Occipital lobe (tissue), 2 donors: Measurements from ENCODE around the gene KCNJ2. TPM values are rescaled to one million over a fixed set of nuclear protein-coding genes. Genes with fewer than 3 reads are reported as not detected.

Experiments
- DNase-seq: peaks from one replicate; lab custom pipeline; 2025; lab: John Stamatoyannopoulos, UW
- total RNA-seq: library from RNA; depleted of rRNA; stranded (reverse); fragments of >200 nt; gene quantifications from one replicate; pipeline ENCODE4 v1.2.3, GENCODE V29; 2014

Gene KCNJ2
- total RNA-seq, 1 donor from 2014 or later: 10.3 TPM

DNA sequence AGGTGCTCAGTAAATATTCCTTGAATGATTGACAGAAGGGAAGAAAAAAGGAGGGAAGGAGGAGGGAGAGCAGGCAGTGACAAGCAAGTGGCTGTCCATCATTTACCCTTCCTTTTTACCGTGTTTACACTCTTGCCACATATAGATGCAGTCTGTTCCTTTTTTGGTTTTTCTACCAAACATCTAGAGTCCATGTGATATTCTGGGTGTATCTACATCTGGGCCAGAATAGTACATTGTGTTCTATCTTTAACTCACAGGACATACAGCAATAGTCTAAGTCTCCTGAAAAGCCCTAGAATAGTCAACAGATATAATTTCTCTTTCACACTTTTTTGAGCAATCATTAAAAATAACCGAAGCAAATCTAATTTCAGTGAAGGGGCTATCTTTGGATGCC is 33.5 kb downstream of the KCNJ2 start:
- no peak for DNase-seq

DNA sequence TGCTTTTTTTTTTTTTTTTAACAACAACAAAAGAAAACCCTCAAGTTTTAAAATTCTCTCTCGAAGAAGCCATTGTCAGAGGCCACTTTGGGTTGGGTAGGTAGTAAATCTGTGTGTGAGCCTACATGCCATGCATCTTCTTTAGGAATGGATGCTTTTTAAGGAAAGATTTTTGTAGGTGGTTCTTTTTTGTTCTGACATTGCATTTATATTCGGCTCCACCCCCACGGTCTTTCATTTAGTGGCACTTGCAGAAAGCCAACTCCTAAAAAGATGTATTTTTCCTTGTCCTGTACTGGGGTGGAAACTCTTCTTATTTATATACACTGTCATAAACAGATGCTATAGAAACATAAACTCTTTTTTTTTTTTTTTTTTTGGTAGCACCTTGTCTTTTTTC is 35.1 kb downstream of the KCNJ2 start:
- no peak for DNase-seq

DNA sequence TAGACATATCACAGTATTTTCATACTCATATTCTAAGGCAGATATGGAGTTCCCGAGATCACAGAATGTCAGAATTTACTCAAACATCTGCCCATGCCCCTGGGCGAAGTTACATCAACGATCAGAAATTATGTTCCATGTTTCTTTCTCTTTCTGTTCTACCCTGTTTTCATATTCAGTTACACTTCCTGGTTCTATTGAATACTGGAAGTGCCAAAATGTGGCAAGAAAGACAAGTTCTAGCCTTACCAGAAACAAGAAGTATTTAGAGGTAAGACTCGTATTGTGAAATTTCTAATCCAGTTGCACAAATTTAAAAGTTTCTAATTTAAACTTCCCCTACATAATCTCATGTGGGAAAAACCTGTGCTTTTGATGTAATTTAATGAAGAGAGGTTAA is 36.1 kb downstream of the KCNJ2 start:
- no peak for DNase-seq

DNA sequence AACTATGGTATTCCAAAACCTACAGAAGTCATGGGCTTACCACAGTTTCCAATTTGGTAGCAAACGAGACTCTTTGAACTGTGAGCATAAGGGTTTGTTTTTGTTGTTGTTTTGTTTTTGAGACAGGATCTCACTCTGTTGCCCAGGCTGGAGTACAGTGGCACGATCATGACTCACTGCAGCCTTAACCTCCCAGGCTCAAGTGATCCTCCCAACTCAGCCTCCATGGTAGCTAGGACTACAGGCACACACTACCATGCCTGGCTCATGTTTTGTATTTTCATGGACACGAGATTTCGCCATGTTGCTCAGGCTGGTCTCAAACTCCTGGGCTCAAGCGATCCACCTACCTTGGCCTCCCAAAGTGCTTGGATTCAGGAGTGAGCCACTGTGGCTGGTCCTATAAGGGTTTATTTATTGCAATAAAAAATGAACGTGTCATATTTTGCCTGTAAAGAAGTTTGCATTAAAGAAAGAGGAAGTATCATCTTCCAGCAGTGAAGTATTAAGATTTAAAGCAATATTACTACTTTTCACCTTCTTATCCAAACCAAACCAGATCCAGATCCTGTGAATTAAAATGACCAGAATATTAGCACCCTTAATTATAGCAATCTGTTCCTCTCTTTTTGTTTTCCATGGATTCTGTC is 37.2 kb downstream of the KCNJ2 start:
- DNase-seq: no peak

DNA sequence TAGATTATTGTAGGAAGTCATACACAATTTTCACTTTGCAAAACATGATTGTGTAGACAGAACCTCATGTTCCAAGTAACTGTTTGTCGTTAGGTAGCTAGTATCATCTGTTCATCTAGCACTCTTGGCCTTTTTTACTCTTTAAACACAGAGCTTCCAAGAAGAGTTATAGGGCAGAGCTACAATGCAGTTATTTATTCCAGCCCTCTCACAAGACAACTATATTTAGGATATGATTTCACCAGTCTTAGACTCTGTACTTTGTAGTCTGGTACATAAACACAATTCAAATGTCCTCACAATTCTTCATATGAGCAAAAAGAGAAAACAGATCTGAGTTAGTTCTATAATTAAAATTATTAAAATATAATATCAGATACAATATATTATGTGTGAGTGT is 37.9 kb downstream of the KCNJ2 start:
- no peak for DNase-seq

DNA sequence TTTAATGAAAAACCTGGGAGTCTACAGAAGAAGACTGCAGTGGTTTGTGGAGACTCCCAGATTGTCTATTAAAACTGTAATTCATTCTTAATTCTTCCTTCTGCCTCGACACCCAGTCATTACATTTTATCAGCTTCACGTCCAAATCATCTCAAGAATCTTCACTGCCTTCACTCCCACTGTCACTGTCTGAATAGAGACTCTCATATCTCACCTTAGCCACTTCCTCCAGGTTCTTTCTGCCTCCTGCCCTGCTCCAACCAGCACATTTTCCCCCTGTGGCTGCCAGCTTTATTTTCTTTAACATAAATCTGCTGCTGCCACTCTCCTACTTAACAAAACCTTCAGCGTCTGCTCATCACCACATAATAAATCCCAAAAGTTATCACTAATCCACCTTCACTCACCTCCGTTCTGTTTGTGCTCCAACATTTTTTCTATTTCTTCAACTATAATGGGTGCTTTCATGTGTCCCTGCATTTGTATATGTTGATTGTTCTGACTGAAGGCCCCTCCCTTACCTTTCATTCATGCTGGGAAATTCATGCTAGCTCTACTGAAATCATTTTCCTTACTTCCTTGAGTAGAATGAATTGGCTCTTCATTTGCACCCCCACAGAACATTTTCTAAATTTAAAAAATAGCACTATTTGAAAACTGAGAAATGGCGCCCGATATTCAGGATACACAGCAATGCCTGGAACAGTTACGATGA is 38.9 kb downstream of the KCNJ2 start:
- DNase-seq: no peak

DNA sequence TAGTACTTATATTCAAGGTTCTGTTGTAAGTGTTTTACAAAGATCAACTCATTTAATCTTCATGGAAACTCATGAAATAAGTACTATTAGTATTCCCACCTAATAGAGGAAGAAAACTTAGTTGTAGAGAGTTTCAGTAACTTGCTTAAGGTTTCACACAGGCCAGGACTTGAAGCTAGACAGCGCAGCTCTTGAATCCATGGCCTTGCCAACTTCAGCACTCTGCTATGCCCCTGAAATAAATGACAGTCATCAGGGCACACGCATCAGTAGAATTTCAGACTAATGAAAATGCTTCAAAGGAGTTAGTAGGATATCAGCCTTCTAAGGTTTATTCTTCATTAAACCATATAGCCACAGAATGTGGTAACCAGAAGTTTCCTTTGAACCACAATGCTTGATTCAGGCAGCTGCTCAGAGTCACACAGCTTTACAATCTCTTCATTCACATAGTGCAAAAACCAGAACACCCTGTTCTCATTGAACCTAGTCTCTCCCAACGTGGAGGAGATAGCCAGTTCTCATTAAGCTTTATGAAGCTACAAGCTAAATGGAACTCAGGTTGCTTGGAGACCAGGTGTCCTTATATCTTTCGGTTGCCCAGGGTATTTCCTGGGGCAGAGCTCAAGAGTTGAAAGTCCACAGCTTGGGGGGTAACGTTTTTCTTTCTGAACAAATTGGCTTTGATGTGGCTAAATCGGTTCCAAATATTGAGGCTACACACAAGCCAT is 39.7 kb downstream of the KCNJ2 start:
- DNase-seq: no peak

DNA sequence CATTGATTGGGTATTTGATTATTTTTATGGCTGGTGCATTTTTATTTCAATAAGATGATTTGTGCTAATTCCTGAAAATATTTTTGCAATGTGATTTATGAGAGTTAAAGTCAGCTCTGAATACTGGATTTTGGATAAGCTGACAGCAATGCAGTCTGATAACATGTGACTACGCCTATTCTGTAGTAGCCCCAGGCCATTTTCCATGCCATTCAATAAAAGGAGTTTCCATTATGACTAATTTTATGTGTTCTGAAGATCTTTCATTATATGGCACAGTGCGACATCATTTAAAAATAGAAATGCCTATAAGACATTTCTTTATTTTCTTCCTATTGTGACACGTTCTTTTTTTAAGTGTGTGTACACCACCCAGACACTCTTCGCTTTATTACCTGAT is 46.3 kb downstream of the KCNJ2 start:
- no peak for DNase-seq

DNA sequence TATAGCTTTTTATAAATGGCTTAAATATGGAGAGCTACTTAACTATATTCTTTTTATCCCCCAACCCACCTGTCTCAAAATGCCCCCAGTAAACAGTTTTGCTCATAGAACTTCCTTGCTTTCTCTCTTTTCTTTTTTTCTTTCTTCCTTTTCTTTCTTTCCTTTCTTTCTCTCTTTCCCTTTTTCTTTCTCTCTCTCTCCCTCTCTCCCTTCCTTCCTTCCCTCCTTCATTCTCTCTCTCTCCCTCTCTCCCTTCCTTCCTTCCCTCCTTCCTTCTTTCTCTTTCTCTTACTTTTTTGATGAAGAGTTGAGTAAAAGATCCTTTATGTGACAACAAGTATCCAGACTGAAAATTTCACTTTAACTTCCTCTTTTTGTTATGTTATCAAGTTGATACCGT is 48.2 kb downstream of the KCNJ2 start:
- no peak for DNase-seq

DNA sequence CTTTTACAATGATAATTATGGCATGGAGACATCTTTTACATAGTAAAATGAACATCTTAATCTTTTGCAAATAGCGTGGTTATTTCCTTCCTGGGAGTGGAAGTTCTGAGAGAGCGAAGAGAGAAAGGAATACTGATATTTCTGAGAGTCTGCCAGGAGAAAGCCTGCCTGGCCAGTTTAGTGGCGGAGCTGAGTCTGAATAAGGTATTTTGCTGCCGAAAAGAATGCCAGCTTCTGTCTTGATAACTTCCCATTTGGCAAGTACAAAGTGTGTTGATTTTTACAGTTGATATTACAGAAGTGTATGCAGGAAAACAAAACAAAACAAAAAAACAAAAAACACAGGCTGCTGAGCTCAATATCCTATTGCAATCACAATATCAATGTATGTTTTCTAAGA is 55.9 kb downstream of the KCNJ2 start:
- DNase-seq: no peak

Other genes with a start within 250 kb of the KCNJ2 start
- gene KCNJ16, start 94.3 kb upstream of the KCNJ2 start, total RNA-seq: 5.3 TPM